Endothelial cell of umbilical vein (primary cell): ENCODE results near the gene TMPRSS15. TPM values are rescaled to one million over a fixed set of nuclear protein-coding genes. Genes with fewer than 3 reads are reported as not detected.

Source experiments
- BruUV-seq: library from RNA; stranded (reverse); fragments of 400-500 nt; replicated peaks from 2 replicates; lab custom pipeline; 2021; lab: Mats Ljungman, UMichigan
- CTCF ChIA-PET: fragments of 300-600, 350-600 bp; sonication (Branson Sonifier 250); formaldehyde crosslinking; loops from one replicate; lab custom pipeline; 2021; ENCODE audit warnings: antibody characterized with exemption, inconsistent platforms; lab: Charles Lee
- POLR2A ChIA-PET: fragments of 300-600, 350-600 bp; sonication (Branson Sonifier 250); formaldehyde crosslinking; loops from one replicate; lab custom pipeline; 2021; ENCODE audit warnings: antibody characterized with exemption, inconsistent platforms; lab: Charles Lee
- DNase-seq: peaks from one replicate; pipeline ENCODE4 v3.0.0-alpha.2; 2011; ENCODE audit warnings: low read depth, low spot score
- FAIRE-seq: peaks from 2 replicates; lab custom pipeline; 2011; peaks lifted over from hg19 to GRCh38; lab: Jason Lieb, UNC
- H2AFZ ChIP-seq: 2 replicates; pipeline ENCODE4 v1.6.0; 2012; ENCODE audit warnings: low read depth, low read length, control low read depth, inconsistent platforms
- H3K27ac ChIP-seq: 2 replicates; pipeline ENCODE4 v1.5.1; 2011; ENCODE audit warnings: low read depth, mild to moderate bottlenecking, control low read depth, low read length, moderate library complexity; ENCODE audit not compliant: insufficient read depth
- H3K27me3 ChIP-seq, 2 experiments: 2 replicates each; pipeline versions ENCODE4 v1.6.0 to v1.6.1; 2011; ENCODE audit warnings: low read length in 2 of 2, mixed read lengths in 1 of 2; ENCODE audit not compliant: control insufficient read depth in 2 of 2, insufficient read depth in 2 of 2
- H3K36me3 ChIP-seq, 2 experiments: 2 replicates in 1 of 2; 3 replicates in 1 of 2; pipeline ENCODE4 v1.5.1; 2011; ENCODE audit warnings: low read length in 2 of 2, mild to moderate bottlenecking in 1 of 2, moderate library complexity in 1 of 2; ENCODE audit not compliant: control insufficient read depth in 2 of 2, insufficient read depth in 2 of 2; ENCODE audit errors: extremely low read depth in 1 of 2
- H3K4me1 ChIP-seq: 3 replicates; pipeline ENCODE4 v1.5.1; 2011; ENCODE audit warnings: mild to moderate bottlenecking, low read length; ENCODE audit not compliant: control insufficient read depth, insufficient read depth; ENCODE audit errors: extremely low read depth
- H3K4me2 ChIP-seq: 2 replicates; pipeline ENCODE4 v1.6.1; 2011; ENCODE audit warnings: low read length, control low read depth, mixed read lengths; ENCODE audit not compliant: insufficient read depth
- H3K4me3 ChIP-seq, 3 experiments: fragments of 200-600 bp in 1 of 3; sonication (generic), shearing (Covaris generic) in 1 of 3; replicated peaks in 1 of 3; 2 replicates each; pipeline ENCODE4 v1.5.1; 2011 to 2016; ENCODE audit warnings: control low read depth in 3 of 3, low read length in 3 of 3, mild to moderate bottlenecking in 2 of 3, inconsistent platforms in 1 of 3, low read depth in 1 of 3, moderate library complexity in 1 of 3; ENCODE audit not compliant: insufficient read depth in 1 of 3
- H3K79me2 ChIP-seq: 2 replicates; pipeline ENCODE4 v1.6.0; 2012; ENCODE audit warnings: low read length, inconsistent platforms; ENCODE audit not compliant: control insufficient read depth, insufficient read depth
- H3K9ac ChIP-seq: replicated peaks from 2 replicates; pipeline ENCODE3; 2011; ENCODE audit warnings: low read length, control low read depth; ENCODE audit not compliant: insufficient read depth; ENCODE audit errors: extremely low read depth
- H3K9me1 ChIP-seq: replicated peaks from 3 replicates; pipeline ENCODE4 v1.6.0; 2011; ENCODE audit warnings: mild to moderate bottlenecking, low read length; ENCODE audit not compliant: control insufficient read depth, insufficient read depth; ENCODE audit errors: extremely low read depth
- H3K9me3 ChIP-seq: replicated peaks from 2 replicates; pipeline ENCODE4 v1.5.1; 2012; ENCODE audit warnings: low read length, inconsistent platforms; ENCODE audit not compliant: control insufficient read depth, insufficient read depth
- H4K20me1 ChIP-seq: replicated peaks from 2 replicates; pipeline ENCODE3; 2011; ENCODE audit warnings: mild to moderate bottlenecking, low read length; ENCODE audit not compliant: control insufficient read depth, insufficient read depth; ENCODE audit errors: extremely low read depth
- EZH2 ChIP-seq: IDR thresholded peaks from 2 replicates; pipeline ENCODE4 v1.6.1; 2012; ENCODE audit warnings: borderline replicate concordance, low read depth, mild to moderate bottlenecking, moderate library complexity, low read length, inconsistent platforms; ENCODE audit not compliant: severe bottlenecking
- FOS ChIP-seq: IDR thresholded peaks from 2 replicates; pipeline ENCODE4 v1.6.1; 2011; ENCODE audit warnings: mild to moderate bottlenecking, low read length, moderate library complexity, borderline replicate concordance; ENCODE audit not compliant: insufficient read depth
- GATA2 ChIP-seq: IDR thresholded peaks from 2 replicates; pipeline ENCODE4 v1.7.0; 2011; ENCODE audit warnings: low read depth, mild to moderate bottlenecking, moderate library complexity, mixed read lengths, low read length; ENCODE audit not compliant: insufficient read length, insufficient read depth
- JUN ChIP-seq: IDR thresholded peaks from 2 replicates; pipeline ENCODE4 v1.6.1; 2011; ENCODE audit warnings: borderline replicate concordance, low read depth; ENCODE audit not compliant: insufficient read length, insufficient read depth
- MYC ChIP-seq: IDR thresholded peaks from one replicate; pipeline ENCODE4 v1.6.1; 2011; ENCODE audit warnings: mild to moderate bottlenecking, low read depth, low read length
- POLR2A ChIP-seq: IDR thresholded peaks from 2 replicates; pipeline ENCODE4 v1.6.1; 2012; ENCODE audit warnings: low read depth, mild to moderate bottlenecking, control low read depth, low read length
- POLR2AphosphoS5 ChIP-seq: IDR thresholded peaks from 2 replicates; pipeline ENCODE4 v1.6.1; 2012; ENCODE audit warnings: low read depth, mild to moderate bottlenecking, control low read depth, low read length, moderate library complexity; ENCODE audit not compliant: insufficient read depth
- dilution Hi-C: fragments of 300-500 bp; cut with MboI; formaldehyde crosslinking; loops from one replicate; pipeline ENCODE4 v1.15.0; 2019; ENCODE audit warnings: low sequenced_read_pairs; ENCODE audit not compliant: extremely low pct_ligation_motif_present
- intact Hi-C: fragments of 100-400 bp; cut with micrococcal nuclease; formaldehyde crosslinking; loops from one replicate; pipeline ENCODE4 v1.10.0; 2022
- polyA plus RNA-seq, 4 experiments: library from polyadenylated mRNA; depleted of rRNA in 3 of 4; stranded (reverse) in 3 of 4; unstranded in 1 of 4; fragments of >200 nt; gene quantifications; 2 replicates each; pipeline versions ENCODE4 v1.2.1 to v1.2.3, GENCODE V29; 2011 to 2012; ENCODE audit warnings: missing spikeins in 1 of 4
- total RNA-seq: library from RNA; stranded (reverse); gene quantifications from 2 replicates; pipeline ENCODE4 v1.2.3, GENCODE V29; 2021
- TF ChIP-seq, protein P1 (sequence below): IDR thresholded peaks from 2 replicates; pipeline ENCODE4 v1.6.1; 2011; ENCODE audit not compliant: insufficient read depth, insufficient read length
- TF ChIP-seq, protein P2 (sequence below), 2 donors: IDR thresholded peaks; 1 replicate in 1 of 2; 2 replicates in 1 of 2; pipeline ENCODE4 v1.5.1; 2011; ENCODE audit warnings: low read length in 2 of 2, mild to moderate bottlenecking in 2 of 2, moderate library complexity in 2 of 2, control low read depth in 1 of 2, inconsistent platforms in 1 of 2, low read depth in 1 of 2; ENCODE audit not compliant: insufficient read depth in 1 of 2; ENCODE audit errors: extremely low read depth in 1 of 2

TMPRSS15 gene
- total and polyA plus RNA-seq, 2 donors (not counting 3 experiments of a cell fraction or from before 2014, with no cell fraction given), result not detected

DNA sequence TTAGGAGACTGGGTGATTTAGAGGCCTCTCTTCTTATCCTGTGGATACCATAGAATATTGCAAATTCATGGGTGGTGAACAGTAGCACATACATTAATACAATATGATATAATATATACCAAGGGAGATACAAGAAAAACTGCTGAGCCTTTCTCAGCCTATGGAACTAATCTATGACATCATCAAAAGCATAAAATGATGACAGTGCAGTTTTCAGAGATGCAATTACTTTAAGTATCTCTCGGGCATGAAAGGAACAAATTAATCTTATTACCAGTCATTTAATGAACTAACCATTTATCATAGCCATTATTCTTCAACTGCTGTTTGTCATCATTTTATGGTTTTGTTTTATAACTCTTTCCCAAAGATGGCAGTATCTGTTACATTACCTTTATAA lies 155.4 kb downstream of the TMPRSS15 start:
- no peak overlapping the region for H3K27ac ChIP-seq
- H3K27me3 ChIP-seq, result peaks cover 23 to 32% of the 10 kb centered on the region in 2 experiments
- no peaks in the 10 kb centered on the region for H3K36me3 ChIP-seq
- no peak overlapping the region for H3K4me3 ChIP-seq
- no peak overlapping the region for H3K4me2 ChIP-seq
- DNase-seq (no peak), FAIRE-seq (no peak)
- H3K9ac ChIP-seq, result no peak overlapping the region
- H3K9me1 ChIP-seq, result no peaks in the 10 kb centered on the region
- intact Hi-C loops (no loop called here), dilution Hi-C loops (no loop called here)
- H2AFZ ChIP-seq, result no peak overlapping the region
- H3K9me3 ChIP-seq, result no peaks in the 10 kb centered on the region
- ChIA-PET POLR2A (no interaction called here), CTCF (interaction anchor here (0.9 kb wide), 1 partner anchor 208 kb away, joined by 3 read pairs; no protein-coding TSS in a partner anchor)
- no TSS peak for BruUV-seq
- TF ChIP-seq, protein P1, sequence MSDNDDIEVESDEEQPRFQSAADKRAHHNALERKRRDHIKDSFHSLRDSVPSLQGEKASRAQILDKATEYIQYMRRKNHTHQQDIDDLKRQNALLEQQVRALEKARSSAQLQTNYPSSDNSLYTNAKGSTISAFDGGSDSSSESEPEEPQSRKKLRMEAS, result no peak
- no peak for TF ChIP-seq FOS
- TF ChIP-seq, protein P2, sequence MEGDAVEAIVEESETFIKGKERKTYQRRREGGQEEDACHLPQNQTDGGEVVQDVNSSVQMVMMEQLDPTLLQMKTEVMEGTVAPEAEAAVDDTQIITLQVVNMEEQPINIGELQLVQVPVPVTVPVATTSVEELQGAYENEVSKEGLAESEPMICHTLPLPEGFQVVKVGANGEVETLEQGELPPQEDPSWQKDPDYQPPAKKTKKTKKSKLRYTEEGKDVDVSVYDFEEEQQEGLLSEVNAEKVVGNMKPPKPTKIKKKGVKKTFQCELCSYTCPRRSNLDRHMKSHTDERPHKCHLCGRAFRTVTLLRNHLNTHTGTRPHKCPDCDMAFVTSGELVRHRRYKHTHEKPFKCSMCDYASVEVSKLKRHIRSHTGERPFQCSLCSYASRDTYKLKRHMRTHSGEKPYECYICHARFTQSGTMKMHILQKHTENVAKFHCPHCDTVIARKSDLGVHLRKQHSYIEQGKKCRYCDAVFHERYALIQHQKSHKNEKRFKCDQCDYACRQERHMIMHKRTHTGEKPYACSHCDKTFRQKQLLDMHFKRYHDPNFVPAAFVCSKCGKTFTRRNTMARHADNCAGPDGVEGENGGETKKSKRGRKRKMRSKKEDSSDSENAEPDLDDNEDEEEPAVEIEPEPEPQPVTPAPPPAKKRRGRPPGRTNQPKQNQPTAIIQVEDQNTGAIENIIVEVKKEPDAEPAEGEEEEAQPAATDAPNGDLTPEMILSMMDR (IDR thresholded peaks at IDR 0.05; ENCODE audit: extremely low read depth in 1 of 2, insufficient read depth in 1 of 2, low read depth in 1 of 2, low read length in 2 of 2), result no peak
- TF ChIP-seq POLR2A, result no peak
- no peak for TF ChIP-seq POLR2AphosphoS5
- TF ChIP-seq MYC, result no peak
- no peak for TF ChIP-seq EZH2
- no peak for TF ChIP-seq JUN
- TF ChIP-seq GATA2, result no peak
- no peaks in the 10 kb centered on the region for H3K79me2 ChIP-seq
- H4K20me1 ChIP-seq, result no peaks in the 10 kb centered on the region
- H3K4me1 ChIP-seq, result no peaks in the 10 kb centered on the region
